Glomerular visceral epithelial cell (primary cell): ENCODE measurements around the gene RASGRP4.
"Not testable (repeated sequence)": the region's sequence is repeated elsewhere in the genome, so short reads cannot be mapped to it uniquely, and the experiment has no call there.

ENCODE experiments used
- DNase-seq: peaks from one replicate; pipeline ENCODE4 v3.0.0-alpha.2; 2016; ENCODE audit errors: extremely low spot score

RASGRP4 gene

GRCh38 chr19:38425810-38426466, at the start of gene RASGRP4:
Gene RASGRP4, minus strand, starts transcription at chr19:38426219. Its CDS starts 128 bp downstream, at chr19:38426091.
- no peak for DNase-seq

- DNase-seq = no peak
These were observed 49.2 kb upstream of the RASGRP4 start for GRCh38 chr19:38475176-38475575.

- DNase-seq = no peak
These were observed 47.2 kb upstream of the RASGRP4 start for GRCh38 chr19:38473201-38473600.

GRCh38 chr19:38472725-38473124, 46.7 kb upstream of the RASGRP4 start:
- not testable (repeated sequence) for DNase-seq

GRCh38 chr19:38470788-38471480, 44.9 kb upstream of the RASGRP4 start:
- no peak for DNase-seq

GRCh38 chr19:38469151-38469550, 43.1 kb upstream of the RASGRP4 start:
- DNase-seq = no peak

GRCh38 chr19:38467541-38468525, 41.8 kb upstream of the RASGRP4 start:
- DNase-seq = no peak

- no peak for DNase-seq
These were observed 40.0 kb upstream of the RASGRP4 start for GRCh38 chr19:38466050-38466449.

GRCh38 chr19:38464421-38465082, 38.5 kb upstream of the RASGRP4 start:
- no peak for DNase-seq

GRCh38 chr19:38463365-38463764, 37.3 kb upstream of the RASGRP4 start:
- DNase-seq = no peak

GRCh38 chr19:38458991-38459390, 33.0 kb upstream of the RASGRP4 start:
- no peak for DNase-seq

GRCh38 chr19:38457690-38458405, 31.8 kb upstream of the RASGRP4 start:
- DNase-seq = no peak

GRCh38 chr19:38457202-38457601, 31.2 kb upstream of the RASGRP4 start:
- DNase-seq = no peak

GRCh38 chr19:38455031-38455430, 29.0 kb upstream of the RASGRP4 start:
- no peak for DNase-seq

- no peak for DNase-seq
These were observed 27.6 kb upstream of the RASGRP4 start for GRCh38 chr19:38453596-38453995.

- no peak for DNase-seq
These were observed 26.7 kb upstream of the RASGRP4 start for GRCh38 chr19:38452430-38453366.

GRCh38 chr19:38451629-38452028, 25.6 kb upstream of the RASGRP4 start:
- DNase-seq = no peak

- no peak for DNase-seq
These were observed 25.0 kb upstream of the RASGRP4 start for GRCh38 chr19:38451036-38451435.

- DNase-seq = no peak
These were observed 23.5 kb upstream of the RASGRP4 start for GRCh38 chr19:38449518-38449917.

GRCh38 chr19:38448225-38448624, 22.2 kb upstream of the RASGRP4 start:
- DNase-seq = no peak
